CD4-positive, alpha-beta T cell treated with Interleukin-15 for 4 hours (primary cell): Measurements from ENCODE around the gene CCDC17.

Experiments used
- DNase-seq: peaks from one replicate; pipeline ENCODE4 v3.0.0-alpha.2; 2020; ENCODE audit warnings: low spot score

CCDC17 gene

GRCh38 chr1:45623972-45624371, at the start of gene CCDC17:
TSS of gene CCDC17 (minus strand) at chr1:45624054. CDS start at chr1:45623909, 145 bp downstream.
- DNase-seq = no peak

DNA sequence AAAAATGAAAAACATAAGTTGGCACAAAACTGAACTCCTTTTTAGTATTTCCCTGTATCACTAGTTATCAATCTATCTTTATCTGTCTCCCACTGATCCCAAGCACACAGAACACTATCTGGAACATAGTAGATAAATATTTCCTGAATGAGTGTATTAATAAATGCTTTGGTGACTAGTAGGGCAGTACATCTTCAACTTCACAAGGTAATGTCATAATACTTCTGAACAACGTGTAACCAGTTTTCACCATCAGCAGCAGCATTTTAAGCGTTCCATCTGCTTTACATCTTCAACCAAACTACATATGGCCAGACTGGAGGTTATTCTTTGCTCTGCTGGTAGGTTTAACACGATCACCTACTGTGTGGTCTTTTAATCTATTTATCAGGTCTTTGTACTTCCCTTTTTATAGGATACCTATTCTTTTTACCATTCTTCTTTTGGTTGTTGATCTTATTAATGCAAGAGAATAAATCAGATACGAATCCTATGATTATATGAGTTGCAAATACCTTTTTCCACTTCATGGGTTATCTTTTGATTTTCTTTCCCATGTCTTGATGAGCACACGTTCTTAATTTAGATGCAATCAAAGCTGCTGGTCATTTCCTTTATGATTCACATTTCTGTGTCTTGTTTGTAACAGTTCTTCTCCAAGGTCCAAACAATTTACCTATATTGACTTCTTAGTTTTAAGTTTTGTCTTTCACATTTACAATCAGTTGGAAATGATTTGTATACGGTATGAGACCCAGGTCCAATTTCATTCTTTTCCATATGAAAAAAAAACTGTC, 46.2 kb upstream of the CCDC17 start:
- DNase-seq = no peak

- DNase-seq = no peak
These were observed 45.5 kb upstream of the CCDC17 start for GRCh38 chr1:45669379-45669778.

DNA sequence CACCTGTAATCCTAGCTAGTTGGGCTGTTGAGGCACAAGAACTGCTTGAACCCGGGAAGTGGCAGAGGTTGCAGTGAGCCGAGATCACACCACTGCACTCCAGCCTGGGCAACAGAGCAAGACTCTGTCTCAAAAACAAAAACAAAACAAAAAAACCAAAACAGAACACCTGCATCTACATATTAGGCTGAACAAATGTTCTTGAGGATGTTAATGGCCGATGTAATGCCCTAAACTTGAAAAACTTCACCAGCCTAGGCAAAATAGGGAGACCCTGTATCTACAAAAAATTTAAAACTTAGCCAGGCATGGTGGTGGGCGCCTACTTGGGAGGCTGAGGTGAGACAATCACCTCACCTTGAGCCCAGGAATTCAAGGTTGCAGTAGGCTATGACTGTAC, 44.7 kb upstream of the CCDC17 start:
- no peak for DNase-seq

DNA sequence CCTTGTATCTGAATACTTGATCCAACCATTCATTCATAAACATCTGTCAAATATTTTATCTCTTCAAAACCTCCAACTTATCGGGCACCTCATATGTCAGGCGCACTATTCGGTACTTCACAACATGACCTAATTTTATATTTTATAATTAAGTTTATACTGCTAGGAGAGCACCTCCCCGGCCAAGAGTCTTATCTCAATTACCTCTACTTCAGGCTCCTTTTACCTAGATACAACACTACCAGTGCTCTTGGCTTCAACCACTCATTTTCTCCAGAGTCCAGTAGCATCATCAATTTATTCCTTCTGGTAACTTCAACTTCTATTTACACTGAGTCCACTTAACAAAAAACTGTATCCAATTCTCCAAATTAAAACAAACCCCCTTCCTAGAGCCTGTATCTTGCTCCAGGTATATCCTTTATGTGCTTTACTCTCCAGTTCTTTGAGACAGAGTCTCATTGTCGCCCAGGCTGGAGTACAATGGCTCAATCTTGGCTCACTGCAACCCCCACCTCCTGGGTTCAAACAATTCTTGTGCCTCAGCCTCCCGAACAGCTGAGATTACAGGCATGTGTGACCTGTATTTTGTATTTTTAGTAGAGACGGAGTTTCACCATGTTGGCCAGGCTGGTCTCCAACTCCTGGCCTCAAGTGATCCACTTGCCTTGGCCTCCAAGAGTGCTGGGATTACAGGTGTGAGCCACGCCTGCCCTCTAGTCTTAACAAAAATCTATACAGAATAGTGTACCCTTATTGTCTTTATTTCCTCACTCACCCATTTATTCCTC, 43.7 kb upstream of the CCDC17 start:
- DNase-seq = no peak

DNA sequence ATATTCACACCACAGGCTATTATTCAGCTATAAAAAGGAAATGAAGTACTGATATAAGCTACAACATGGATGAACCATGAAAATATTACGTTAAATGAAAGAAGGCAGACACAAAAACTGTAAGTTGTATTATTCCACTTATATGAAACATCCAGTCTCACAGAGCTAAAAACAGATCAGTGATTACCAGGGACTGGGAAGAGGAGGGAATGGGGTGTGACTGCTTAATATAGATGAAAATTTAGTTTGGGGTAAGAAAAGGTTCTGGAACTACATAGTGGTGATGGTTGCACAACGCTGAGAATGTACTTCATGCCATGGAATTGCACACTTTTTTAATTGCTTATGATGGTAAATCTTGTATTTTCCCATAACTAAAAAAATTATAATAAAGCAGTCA, 43.0 kb upstream of the CCDC17 start:
- DNase-seq = no peak

GRCh38 chr1:45660336-45660735, 36.5 kb upstream of the CCDC17 start:
- DNase-seq = no peak

DNA sequence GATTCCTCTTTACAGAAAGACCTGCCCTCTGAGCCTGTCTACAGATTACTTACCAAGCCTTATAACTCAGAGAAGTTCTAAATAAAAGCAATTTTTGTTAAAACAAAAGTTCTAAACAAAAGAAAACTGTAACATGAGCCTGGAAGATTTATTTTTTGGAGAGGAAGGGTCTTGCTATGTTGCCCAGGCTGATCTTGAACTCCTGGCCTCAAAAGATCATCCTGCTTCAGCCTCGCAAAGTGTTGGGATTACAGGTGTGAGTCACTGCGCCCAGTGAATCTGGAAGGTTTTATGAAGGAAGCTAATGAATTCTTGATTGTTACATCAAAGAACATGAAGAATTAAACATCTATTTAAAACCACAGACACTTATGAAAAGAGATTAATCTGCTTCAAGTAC, 35.4 kb upstream of the CCDC17 start:
- no peak for DNase-seq

GRCh38 chr1:45658171-45658570, 34.3 kb upstream of the CCDC17 start:
- DNase-seq = no peak

DNA sequence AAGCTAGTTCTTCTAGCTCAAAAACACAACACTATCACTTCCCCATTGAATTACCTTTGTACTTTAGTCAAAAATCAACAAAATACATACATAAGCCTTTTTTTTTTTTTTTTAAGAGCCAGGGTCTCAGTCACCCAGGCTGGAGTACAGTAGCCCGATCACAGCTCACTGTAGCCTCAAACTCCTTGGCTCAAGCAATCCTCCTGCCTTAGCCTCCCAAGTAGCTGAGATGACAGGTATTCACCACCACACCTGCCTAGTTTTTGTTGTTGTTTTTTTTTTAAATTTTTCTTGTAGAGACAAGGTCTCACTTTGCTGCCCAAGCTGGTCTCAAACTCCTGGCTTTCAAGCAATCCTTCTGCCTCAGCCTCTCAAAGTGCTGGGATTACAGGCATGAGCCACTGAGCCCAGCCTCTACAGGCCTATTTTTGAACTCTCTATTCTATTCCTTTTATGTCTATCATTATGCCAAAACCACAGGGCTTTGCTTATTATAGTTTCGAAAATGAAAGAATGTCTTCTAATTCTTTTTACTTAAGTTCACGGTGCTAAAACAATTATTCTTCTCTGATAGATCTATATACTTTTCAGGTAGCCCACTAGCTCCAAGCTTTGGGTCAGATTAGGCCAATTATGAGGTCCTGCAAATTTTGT, 32.8 kb upstream of the CCDC17 start:
- no peak for DNase-seq

GRCh38 chr1:45654540-45655280, 30.9 kb upstream of the CCDC17 start:
- no peak for DNase-seq

- DNase-seq = no peak
These were observed 23.6 kb upstream of the CCDC17 start for GRCh38 chr1:45647248-45648021.

DNA sequence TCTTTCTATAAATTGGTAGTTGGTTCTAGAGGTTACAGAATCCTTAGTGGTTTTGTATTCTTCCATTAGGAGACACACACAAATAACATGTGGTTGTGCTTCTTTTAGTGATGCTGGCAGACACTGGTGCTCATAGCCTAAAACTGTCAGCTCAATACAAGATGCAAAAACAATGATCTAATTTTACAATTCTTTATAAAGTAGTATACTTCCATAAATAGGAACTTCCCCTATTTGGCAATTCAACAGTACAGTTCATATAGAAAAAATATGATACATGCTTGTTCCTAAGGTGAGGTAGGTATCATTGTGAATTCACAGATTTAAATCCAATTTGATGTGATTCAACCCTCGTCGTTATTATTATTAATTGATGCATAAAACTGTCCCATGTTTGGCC, 20.8 kb upstream of the CCDC17 start:
- no peak for DNase-seq

DNA sequence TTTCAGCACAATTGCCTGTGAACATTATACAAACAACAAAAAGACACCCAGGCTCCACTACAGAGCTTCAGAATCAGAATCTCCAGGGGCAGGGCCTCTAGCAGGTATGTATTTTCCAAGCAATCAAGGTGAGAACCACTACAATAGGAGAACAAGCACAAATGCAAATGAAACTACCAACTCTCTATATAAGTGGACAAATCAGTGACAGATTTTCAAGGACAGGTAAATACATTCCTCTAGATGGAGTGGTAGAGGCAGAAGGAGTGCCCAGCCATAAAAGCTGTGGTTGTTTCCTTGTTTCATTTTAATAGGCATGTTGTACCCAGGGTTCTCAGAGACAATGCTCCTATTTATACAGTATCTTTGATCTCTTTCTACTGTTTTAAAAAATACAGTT, 20.1 kb upstream of the CCDC17 start:
- no peak for DNase-seq

GRCh38 chr1:45643321-45643720, 19.5 kb upstream of the CCDC17 start:
- DNase-seq = no peak

DNA sequence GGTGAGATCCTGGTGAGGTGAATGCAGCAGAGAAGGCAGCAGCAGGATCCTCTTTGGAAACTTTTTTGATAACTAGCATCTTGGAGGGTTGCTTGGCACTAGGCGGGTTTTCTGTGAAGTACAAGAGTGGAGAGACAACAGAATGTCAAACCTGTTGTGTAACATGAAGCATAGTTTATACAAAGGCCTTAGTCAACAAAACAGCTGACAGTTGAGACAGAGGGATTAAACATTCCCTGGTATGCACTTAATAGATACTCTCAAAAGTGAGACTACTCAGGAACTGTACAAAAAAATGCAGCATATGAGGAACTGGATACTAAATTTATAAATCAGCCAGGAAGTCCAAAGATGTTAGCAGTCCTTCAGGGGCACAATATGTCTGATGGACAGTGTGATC, 16.4 kb upstream of the CCDC17 start:
- no peak for DNase-seq

GRCh38 chr1:45635211-45635610, 11.4 kb upstream of the CCDC17 start:
- DNase-seq = no peak

GRCh38 chr1:45630429-45630828, 6.6 kb upstream of the CCDC17 start:
- DNase-seq = no peak

- no peak for DNase-seq
These were observed 5.2 kb upstream of the CCDC17 start for GRCh38 chr1:45629035-45629434.

DNA sequence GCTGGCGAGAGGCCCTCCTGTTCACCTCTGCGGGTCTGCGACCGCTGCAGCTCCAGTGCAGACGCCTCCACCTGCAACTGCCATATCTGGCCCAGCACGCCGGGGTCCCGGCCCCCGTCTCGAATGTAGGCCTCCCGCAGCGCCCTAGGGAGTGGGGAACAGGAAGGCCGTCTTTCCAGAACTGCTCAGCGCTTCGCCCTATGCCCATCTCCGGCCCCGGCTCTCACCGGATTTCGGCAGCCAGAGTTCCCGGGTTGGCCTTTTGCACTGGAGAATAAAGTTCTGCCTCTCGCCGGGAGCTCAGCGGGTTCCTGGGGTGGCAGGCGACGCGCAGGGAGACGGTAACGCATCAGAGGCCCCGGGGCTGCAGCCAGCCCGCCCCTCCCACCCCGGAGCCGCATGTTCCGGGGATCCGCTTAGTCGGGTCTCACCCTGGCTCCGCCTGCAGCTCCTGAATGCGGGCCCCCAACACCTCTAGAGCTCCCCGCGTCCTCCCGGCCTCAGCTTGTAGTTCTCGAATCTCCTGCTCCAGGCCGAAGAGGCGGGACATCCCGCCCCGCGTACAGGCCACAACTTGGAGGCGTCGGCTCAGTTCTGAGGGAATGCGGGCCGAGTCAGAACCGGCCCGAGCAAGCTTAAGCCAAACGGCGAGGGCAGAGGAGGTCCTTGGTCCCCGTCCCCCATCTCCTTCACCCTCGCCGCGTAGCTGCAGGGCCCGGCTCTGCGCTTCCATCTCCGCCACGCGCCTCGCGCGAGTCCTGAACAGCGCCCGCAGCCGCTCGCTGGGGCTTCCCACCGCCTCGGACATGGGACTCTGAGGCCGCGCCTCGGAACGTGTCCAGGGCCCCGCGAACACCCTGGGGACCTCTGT, 1.1 kb downstream of the CCDC17 start:
- no peak for DNase-seq
